Erythroblast (primary cell): Measurements from ENCODE around the gene NRG2.

Source experiments
- GATA1 ChIP-seq: IDR thresholded peaks from 2 replicates; pipeline ENCODE4 v1.6.1; 2011; ENCODE audit warnings: low read depth, mild to moderate bottlenecking, control low read depth, low read length, moderate library complexity
- POLR2A ChIP-seq: IDR thresholded peaks from 2 replicates; pipeline ENCODE4 v1.6.1; 2011; ENCODE audit warnings: mild to moderate bottlenecking, low read length

- TF ChIP-seq POLR2A (no peak), GATA1 (no peak)
These were observed 81.5 kb downstream of the NRG2 start for GRCh38 chr5:139961435-139962157.
